Pancreas (tissue), 10 donors: ENCODE measurements around the gene BPIFB4. TPM values are rescaled to one million over a fixed set of nuclear protein-coding genes. Genes with fewer than 3 reads are reported as not detected.

ENCODE experiments used
- ATAC-seq, 4 donors: fragments of 200-7000 bp; cut with Tn5 transposase; one replicate each; pipeline versions ENCODE4 v1.8.0 to v1.9.1; 2020; ENCODE audit warnings: mild to moderate bottlenecking in 4 of 4, moderate library complexity in 4 of 4
- DNase-seq, 6 donors: peaks; one replicate each; pipeline ENCODE4 v3.0.0-alpha.2; 2020
- FAIRE-seq: peaks from 2 replicates; lab custom pipeline; 2012; peaks lifted over from hg19 to GRCh38; lab: Jason Lieb, UNC
- H3K27ac ChIP-seq, 4 donors: fragments of 200-600 bp; sonication (generic); 1 replicate in 3 of 4; 2 replicates in 1 of 4; pipeline versions ENCODE4 v1.5.0 to v1.8.0; 2020
- H3K27me3 ChIP-seq, 4 donors: fragments of 200-600 bp; one replicate each; pipeline ENCODE4 v1.8.0; 2021
- H3K36me3 ChIP-seq, 3 donors: fragments of 200-600 bp; sonication (generic) in 1 of 3; one replicate each; pipeline versions ENCODE4 v1.5.0 to v1.8.0; 2020 to 2021
- H3K4me1 ChIP-seq, 3 donors: fragments of 200-600 bp; one replicate each; pipeline ENCODE4 v1.8.0; 2021
- H3K4me3 ChIP-seq, 4 donors: fragments of 200-600 bp; sonication (generic) in 2 of 4; one replicate each; pipeline versions ENCODE4 v1.5.0 to v1.8.0; 2020 to 2021
- H3K9me3 ChIP-seq, 4 donors: fragments of 200-600 bp; one replicate each; pipeline ENCODE4 v1.8.0; 2021
- CTCF ChIP-seq, 4 donors: fragments of 200-600 bp; sonication (generic) in 3 of 4; IDR thresholded peaks; one replicate each; pipeline versions ENCODE4 v1.5.0 to v1.8.0; 2021; ENCODE audit warnings: antibody characterized with exemption in 4 of 4
- WGBS, 2 donors: extraction: QIAGEN DNeasy Blood & Tissue Kit; methylation state at CpG; one replicate each; pipeline ENCODE4 v1.1.7; 2013; 5-methylcytosine and 5-hydroxymethylcytosine counted together
- intact Hi-C, 3 donors: fragments of 100-400 bp; cut with DNase I; formaldehyde crosslinking; loops; one replicate each; pipeline versions ENCODE4 v1.11.1 to v1.14.2; 2022
- polyA plus RNA-seq, 2 donors: library from polyadenylated mRNA; stranded (reverse); fragments of 200-250 nt; gene quantifications; one replicate each; pipeline ENCODE4 v1.2.3, GENCODE V29; 2013
- total RNA-seq, 6 donors: library from RNA; stranded (reverse); fragmentation: NEBNext Ultra II Directional in 4 of 6; extraction: Animal tissue kit (Norgen Biotek cat#: 25700) in 4 of 6; gene quantifications; one replicate each; pipeline versions ENCODE4 v1.2.1 to v1.2.4, GENCODE V29; 2021 to 2023
- donor health status: healthy with polysubstance abuse.
- donor health status: DM: no; HTN: no; CAD: no; lungs with moderate emphysema.
- donor health status: DM: no; HTN: no; CAD: no.
- donor health status: control.
- donor health status: control.
- donor health status: Bipolar disorder and iron deficiency.
- donor health status: DM: yes; HTN: yes; CAD: no.
- donor health status: DM: no; HTN: no; CAD: no.
- donor health status: DM: no; HTN: no; CAD: no.
- donor health status: DM: yes; HTN: yes; CAD: no.

The BPIFB4 gene
- total and polyA plus RNA-seq, 8 donors: not detected

- H3K4me1 ChIP-seq: no peaks in the 10 kb centered on the region
- no peak overlapping the region for H3K27ac ChIP-seq
- FAIRE-seq (no peak), ATAC-seq (no peak), DNase-seq (no peak)
- 63 to 79% methylated on average over 4 of the region's 4 CpGs for WGBS, 2 donors
- H3K9me3 ChIP-seq: no peaks in the 10 kb centered on the region
- no peaks in the 10 kb centered on the region for H3K27me3 ChIP-seq
- TF ChIP-seq CTCF (IDR thresholded peaks at IDR 0.05): no peak
- intact Hi-C loops: no loop called here
- no peaks in the 10 kb centered on the region for H3K36me3 ChIP-seq
- no peak overlapping the region for H3K4me3 ChIP-seq
These were observed 28.1 kb upstream of the BPIFB4 start for GRCh38 chr20:33051333-33051732.

- Histone ChIP-seq H3K36me3 (no peaks in the 10 kb centered on the region), H3K27me3 (no peaks in the 10 kb centered on the region), H3K4me3 (no peak within 1 kb of the TSS), H3K27ac (no peak within 1 kb of the TSS), H3K4me1 (no peaks in the 10 kb centered on the region), H3K9me3 (no peaks in the 10 kb centered on the region)
- no peak for DNase-seq
- intact Hi-C loops: no loop called here
- no peak for TF ChIP-seq CTCF (IDR thresholded peaks at IDR 0.05)
- no peak for FAIRE-seq
- WGBS, 2 donors: 68 to 69% methylated on average over 25 of the region's 25 CpGs
- ATAC-seq: no peak
These were observed 25.9 kb upstream of the BPIFB4 start, which contains the start of gene BPIFB3 for GRCh38 chr20:33053291-33054106. TSS of gene BPIFB3 (plus strand) at chr20:33053903. CDS start at chr20:33055436, 1,533 bp downstream.

GRCh38 chr20:33054381-33054780, 25.1 kb upstream of the BPIFB4 start:
- H3K9me3 ChIP-seq: no peaks in the 10 kb centered on the region
- H3K27me3 ChIP-seq: no peaks in the 10 kb centered on the region
- DNase-seq (no peak), FAIRE-seq (no peak), ATAC-seq (no peak)
- 67 to 68% methylated on average over 7 of the region's 7 CpGs for WGBS, 2 donors
- TF ChIP-seq CTCF (IDR thresholded peaks at IDR 0.05): no peak
- no peaks in the 10 kb centered on the region for H3K4me1 ChIP-seq
- H3K36me3 ChIP-seq: no peaks in the 10 kb centered on the region
- H3K4me3 ChIP-seq: no peak overlapping the region
- H3K27ac ChIP-seq: no peak overlapping the region
- intact Hi-C loops: no loop called here

- TF ChIP-seq CTCF (IDR thresholded peaks at IDR 0.05): no peak
- FAIRE-seq: no peak
- no peaks in the 10 kb centered on the region for H3K36me3 ChIP-seq
- intact Hi-C loops: no loop called here
- no peaks in the 10 kb centered on the region for H3K4me1 ChIP-seq
- no peak for ATAC-seq
- H3K4me3 ChIP-seq: no peak overlapping the region
- H3K27me3 ChIP-seq: no peaks in the 10 kb centered on the region
- DNase-seq: no peak
- H3K9me3 ChIP-seq: no peaks in the 10 kb centered on the region
- H3K27ac ChIP-seq: no peak overlapping the region
- 67 to 82% methylated on average over 2 of the region's 2 CpGs for WGBS, 2 donors
These were observed 24.7 kb upstream of the BPIFB4 start for GRCh38 chr20:33054791-33055190.

- no peaks in the 10 kb centered on the region for H3K36me3 ChIP-seq
- WGBS, 2 donors: 65 to 85% methylated on average over 7 of the region's 7 CpGs
- no peak overlapping the region for H3K4me3 ChIP-seq
- no peak overlapping the region for H3K27ac ChIP-seq
- no peaks in the 10 kb centered on the region for H3K9me3 ChIP-seq
- H3K4me1 ChIP-seq: no peaks in the 10 kb centered on the region
- no peak for TF ChIP-seq CTCF (IDR thresholded peaks at IDR 0.05)
- ATAC-seq: no peak
- H3K27me3 ChIP-seq: no peaks in the 10 kb centered on the region
- FAIRE-seq: no peak
- intact Hi-C loops: no loop called here
- DNase-seq: no peak
These were observed 20.3 kb upstream of the BPIFB4 start for GRCh38 chr20:33059136-33059535.
